SK-N-SH treated with all-trans-retinoic acid at 6 μM for 48 hours (cell line): ENCODE measurements around the gene KATNIP.

Experiments used
- ATAC-seq: fragments of 200-7000 bp; cut with Tn5 transposase; 3 replicates; pipeline ENCODE4 v1.9.1; 2020; ENCODE audit warnings: mild to moderate bottlenecking, moderate library complexity
- BACH2 ChIP-seq: fragments of 250-450 bp; sonication (Bioruptor Pico); IDR thresholded peaks from 2 replicates; pipeline ENCODE4 v1.9.0; 2021; ENCODE audit warnings: mild to moderate bottlenecking, borderline replicate concordance
- CREB5 ChIP-seq: fragments of 250-450 bp; sonication (Bioruptor Pico); IDR thresholded peaks from 2 replicates; pipeline ENCODE4 v1.5.1; 2020; ENCODE audit warnings: low read depth, mild to moderate bottlenecking, moderate library complexity
- CSDC2 ChIP-seq: fragments of 250-450 bp; sonication (Bioruptor Pico); IDR thresholded peaks from 2 replicates; pipeline ENCODE4 v1.5.0; 2020; ENCODE audit warnings: mild to moderate bottlenecking, moderate library complexity
- CSRNP3 ChIP-seq: fragments of 250-450 bp; sonication (Bioruptor Pico); IDR thresholded peaks from 2 replicates; pipeline ENCODE4 v1.5.1; 2021; ENCODE audit warnings: mild to moderate bottlenecking, moderate library complexity
- ESRRG ChIP-seq: fragments of 250-450 bp; sonication (Bioruptor Pico); IDR thresholded peaks from 2 replicates; pipeline ENCODE4 v1.6.1; 2021; ENCODE audit warnings: mild to moderate bottlenecking
- GLIS3 ChIP-seq: fragments of 250-450 bp; sonication (Bioruptor Pico); IDR thresholded peaks from 2 replicates; pipeline ENCODE4 v1.5.0; 2020; ENCODE audit warnings: mild to moderate bottlenecking, moderate library complexity
- OSR1 ChIP-seq: fragments of 250-450 bp; sonication (Bioruptor Pico); IDR thresholded peaks from 2 replicates; pipeline ENCODE4 v1.8.0; 2022; ENCODE audit warnings: moderate library complexity, mild to moderate bottlenecking, inconsistent platforms
- PATZ1 ChIP-seq: fragments of 250-450 bp; sonication (Bioruptor Pico); IDR thresholded peaks from 2 replicates; pipeline ENCODE4 v1.8.0; 2020; ENCODE audit warnings: mild to moderate bottlenecking, moderate library complexity, borderline replicate concordance
- POU6F1 ChIP-seq: fragments of 250-450 bp; sonication (Bioruptor Pico); IDR thresholded peaks from 2 replicates; pipeline ENCODE4 v1.8.0; 2021; ENCODE audit warnings: low read depth, mild to moderate bottlenecking, moderate library complexity, borderline replicate concordance
- RARB ChIP-seq: fragments of 250-450 bp; sonication (Bioruptor Pico); IDR thresholded peaks from 2 replicates; pipeline ENCODE4 v1.8.0; 2021; ENCODE audit warnings: mild to moderate bottlenecking, moderate library complexity
- SNAI2 ChIP-seq: fragments of 250-450 bp; sonication (Bioruptor Pico); IDR thresholded peaks from 2 replicates; pipeline ENCODE4 v1.5.0; 2020; ENCODE audit warnings: mild to moderate bottlenecking, moderate library complexity
- TCF4 ChIP-seq: fragments of 250-450 bp; sonication (Bioruptor Pico); IDR thresholded peaks from 2 replicates; pipeline ENCODE4 v1.8.0; 2021; ENCODE audit warnings: mild to moderate bottlenecking, moderate library complexity, borderline replicate concordance
- TOX ChIP-seq: fragments of 250-450 bp; sonication (Bioruptor Pico); IDR thresholded peaks from 2 replicates; pipeline ENCODE4 v1.8.0; 2021; ENCODE audit warnings: mild to moderate bottlenecking, moderate library complexity, borderline replicate concordance
- TSHZ2 ChIP-seq: fragments of 250-450 bp; sonication (Bioruptor Pico); IDR thresholded peaks from 2 replicates; pipeline ENCODE4 v1.5.0; 2020; ENCODE audit warnings: mild to moderate bottlenecking, moderate library complexity
- ZC3H10 ChIP-seq: fragments of 250-450 bp; sonication (Bioruptor Pico); IDR thresholded peaks from 2 replicates; pipeline ENCODE4 v1.5.1; 2021; ENCODE audit warnings: mild to moderate bottlenecking, moderate library complexity
- ZFP3 ChIP-seq: fragments of 250-450 bp; sonication (Bioruptor Pico); IDR thresholded peaks from 2 replicates; pipeline ENCODE4 v1.5.0; 2020; ENCODE audit warnings: mild to moderate bottlenecking, moderate library complexity
- ZFP30 ChIP-seq: fragments of 450-650 bp; formaldehyde crosslinking; IDR thresholded peaks from 2 replicates; pipeline ENCODE4 v1.5.0; 2022; ENCODE audit warnings: mild to moderate bottlenecking, moderate library complexity
- ZNF565 ChIP-seq: fragments of 450-650 bp; formaldehyde crosslinking; conservative IDR thresholded peaks from 2 replicates; pipeline ENCODE4 v1.5.0; 2020; ENCODE audit warnings: low read depth, mild to moderate bottlenecking, moderate library complexity
- ZNF70 ChIP-seq: fragments of 450-650 bp; formaldehyde crosslinking; IDR thresholded peaks from 2 replicates; pipeline ENCODE4 v1.5.0; 2020; ENCODE audit warnings: mild to moderate bottlenecking, moderate library complexity
- ZNF8 ChIP-seq: fragments of 450-650 bp; formaldehyde crosslinking; IDR thresholded peaks from 2 replicates; pipeline ENCODE4 v1.5.0; 2020; ENCODE audit warnings: mild to moderate bottlenecking, moderate library complexity

The KATNIP gene

GRCh38 chr16:27556471-27556870 is 6.5 kb downstream of the KATNIP start:
- TF ChIP-seq ESRRG (CRISPR knock-in tag) (no peak), TSHZ2 (CRISPR knock-in tag) (no peak), GLIS3 (CRISPR knock-in tag) (no peak), CSRNP3 (CRISPR knock-in tag) (no peak), ZNF70 (CRISPR knock-in tag) (no peak), ZNF8 (CRISPR knock-in tag) (no peak), SNAI2 (CRISPR knock-in tag) (no peak), ZFP3 (CRISPR knock-in tag) (no peak), RARB (CRISPR knock-in tag) (no peak), TCF4 (no peak), OSR1 (CRISPR knock-in tag) (no peak), CREB5 (CRISPR knock-in tag) (no peak), PATZ1 (no peak), CSDC2 (CRISPR knock-in tag) (no peak), BACH2 (no peak), ZNF565 (CRISPR knock-in tag) (no peak), POU6F1 (CRISPR knock-in tag) (no peak), ZFP30 (CRISPR knock-in tag) (no peak)
- ATAC-seq = no peak

- ATAC-seq = no peak
- TF ChIP-seq CREB5 (CRISPR knock-in tag) (no peak), CSRNP3 (CRISPR knock-in tag) (no peak), CSDC2 (CRISPR knock-in tag) (no peak), ZFP3 (CRISPR knock-in tag) (no peak), TOX (CRISPR knock-in tag) (no peak), OSR1 (CRISPR knock-in tag) (no peak), TSHZ2 (CRISPR knock-in tag) (no peak), ZNF8 (CRISPR knock-in tag) (no peak), RARB (CRISPR knock-in tag) (no peak), GLIS3 (CRISPR knock-in tag) (no peak), ZFP30 (CRISPR knock-in tag) (no peak), ZC3H10 (no peak)
Measured at GRCh38 chr16:27558434-27558833, 8.5 kb downstream of the KATNIP start.
